GM18502 (cell line): ENCODE measurements around the gene INPP4B.
A peak's percentile ranks its signal among the peaks of the same experiment; 100 is the strongest.

ENCODE experiments used
- ATAC-seq: cut with Tn5 transposase; IDR thresholded peaks from one replicate; pipeline ENCODE4 v1.9.1; 2021; ENCODE audit warnings: mild to moderate bottlenecking; ENCODE audit not compliant: unreplicated experiment, poor library complexity

Gene INPP4B

GRCh38 chr4:142428715-142429114 lies 417.4 kb downstream of the INPP4B start:
- ATAC-seq, result no peak

GRCh38 chr4:142427456-142427855 lies 418.6 kb downstream of the INPP4B start:
- ATAC-seq, result no peak

- no peak for ATAC-seq
Observed at GRCh38 chr4:142423861-142424260, 422.2 kb downstream of the INPP4B start.

- ATAC-seq, result no peak
Observed at GRCh38 chr4:142420311-142421095, 425.6 kb downstream of the INPP4B start.

GRCh38 chr4:142419712-142420111 lies 426.4 kb downstream of the INPP4B start:
- ATAC-seq, result no peak

GRCh38 chr4:142418697-142419096 lies 427.4 kb downstream of the INPP4B start:
- ATAC-seq, result no peak

- no peak for ATAC-seq
Observed at GRCh38 chr4:142416711-142417275, 429.3 kb downstream of the INPP4B start.

- no peak for ATAC-seq
Observed at GRCh38 chr4:142416121-142416520, 430.0 kb downstream of the INPP4B start.

GRCh38 chr4:142414366-142414990 lies 431.6 kb downstream of the INPP4B start:
- ATAC-seq, result no peak

- ATAC-seq, result no peak
Observed at GRCh38 chr4:142413485-142413884, 432.6 kb downstream of the INPP4B start.

- no peak for ATAC-seq
Observed at GRCh38 chr4:142411993-142412392, 434.1 kb downstream of the INPP4B start.

GRCh38 chr4:142408003-142408441 lies 438.1 kb downstream of the INPP4B start:
- ATAC-seq, result no peak

GRCh38 chr4:142407596-142407995 lies 438.5 kb downstream of the INPP4B start:
- ATAC-seq, result no peak

GRCh38 chr4:142406917-142407501 lies 439.1 kb downstream of the INPP4B start:
- no peak for ATAC-seq

- no peak for ATAC-seq
Observed at GRCh38 chr4:142406499-142406835, 439.6 kb downstream of the INPP4B start.

- ATAC-seq, result peak; percentile 38
Observed at GRCh38 chr4:142405695-142406498, 440.2 kb downstream of the INPP4B start.

GRCh38 chr4:142405021-142405694 lies 440.9 kb downstream of the INPP4B start:
- peak; percentile 81 for ATAC-seq

GRCh38 chr4:142404191-142404611 lies 441.9 kb downstream of the INPP4B start:
- ATAC-seq, result no peak

- ATAC-seq, result no peak
Observed at GRCh38 chr4:142402900-142403299, 443.2 kb downstream of the INPP4B start.

GRCh38 chr4:142402156-142402555 lies 443.9 kb downstream of the INPP4B start:
- no peak for ATAC-seq
